Fibroblast of gingiva (primary cell): ENCODE data around the gene PLA2G3.

Source experiments
- DNase-seq: peaks from one replicate; pipeline ENCODE4 v3.0.0-alpha.2; 2011; ENCODE audit warnings: low read depth

Gene PLA2G3

GRCh38 chr22:31086703-31087330, 53.5 kb downstream of the PLA2G3 start:
- DNase-seq, result no peak

GRCh38 chr22:31085928-31086327, 54.4 kb downstream of the PLA2G3 start:
- DNase-seq, result no peak

- DNase-seq, result no peak
Observed at GRCh38 chr22:31085493-31085824, 54.8 kb downstream of the PLA2G3 start.

- peak; percentile 87 for DNase-seq
Observed at GRCh38 chr22:31084811-31085492, 55.4 kb downstream of the PLA2G3 start.
